ENCODE results near the gene EIF4ENIF1.

The EIF4ENIF1 gene

GRCh38 chr22:31461699-31462098 is 27.9 kb downstream of the EIF4ENIF1 start:
- no peak overlapping the region for H3K27ac ChIP-seq
- no peak overlapping the region for H3K4me3 ChIP-seq
- no peak overlapping the region for H3K9ac ChIP-seq (ENCODE audit: insufficient read length)
- H3K9me3 ChIP-seq (ENCODE audit: low read depth, low read length) = no peaks in the 10 kb centered on the region
- peaks cover 83% of the 10 kb centered on the region for H3K36me3 ChIP-seq (ENCODE audit: insufficient read depth, low read length)
- TF ChIP-seq EZH2 (IDR thresholded peaks at IDR 0.05) (no peak), POLR2AphosphoS5 (IDR thresholded peaks at IDR 0.05; ENCODE audit: borderline replicate concordance, low read depth, low read length) (no peak), FOXP2 (optimal IDR thresholded peaks at IDR 0.05; ENCODE audit: control extremely low read depth, extremely low read length, insufficient read depth) (no peak)
- DNase-seq (ENCODE audit: low read depth, low spot score) = no peak

GRCh38 chr22:31451709-31452571 is 37.7 kb downstream of the EIF4ENIF1 start:
- TF ChIP-seq POLR2AphosphoS5 (IDR thresholded peaks at IDR 0.05; ENCODE audit: borderline replicate concordance, low read depth, low read length) (no peak), EZH2 (IDR thresholded peaks at IDR 0.05) (no peak), FOXP2 (optimal IDR thresholded peaks at IDR 0.05; ENCODE audit: control extremely low read depth, extremely low read length, insufficient read depth) (no peak)
- Histone ChIP-seq H3K27ac (no peak overlapping the region), H3K9ac (ENCODE audit: insufficient read length) (no peak overlapping the region), H3K4me3 (no peak overlapping the region), H3K36me3 (ENCODE audit: insufficient read depth, low read length) (peaks cover 57% of the 10 kb centered on the region), H3K9me3 (ENCODE audit: low read depth, low read length) (no peaks in the 10 kb centered on the region)
- no peak for DNase-seq (ENCODE audit: low read depth, low spot score)

- H3K27ac ChIP-seq = no peak overlapping the region
- no peak overlapping the region for H3K9ac ChIP-seq (ENCODE audit: insufficient read length)
- TF ChIP-seq EZH2 (IDR thresholded peaks at IDR 0.05) = no peak
- TF ChIP-seq FOXP2 (optimal IDR thresholded peaks at IDR 0.05; ENCODE audit: control extremely low read depth, extremely low read length, insufficient read depth) = no peak
- no peak for TF ChIP-seq POLR2AphosphoS5 (IDR thresholded peaks at IDR 0.05; ENCODE audit: borderline replicate concordance, low read depth, low read length)
- DNase-seq (ENCODE audit: low read depth, low spot score) = no peak
- H3K4me3 ChIP-seq = no peak overlapping the region
- peaks cover 57% of the 10 kb centered on the region for H3K36me3 ChIP-seq (ENCODE audit: insufficient read depth, low read length)
- H3K9me3 ChIP-seq (ENCODE audit: low read depth, low read length) = no peaks in the 10 kb centered on the region
These were observed 40.1 kb downstream of the EIF4ENIF1 start for GRCh38 chr22:31449506-31449905.

GRCh38 chr22:31448382-31448781 is 41.3 kb downstream of the EIF4ENIF1 start:
- Histone ChIP-seq H3K36me3 (ENCODE audit: insufficient read depth, low read length) (peaks cover 55% of the 10 kb centered on the region), H3K9ac (ENCODE audit: insufficient read length) (no peak overlapping the region), H3K9me3 (ENCODE audit: low read depth, low read length) (no peaks in the 10 kb centered on the region), H3K27ac (no peak overlapping the region), H3K4me3 (no peak overlapping the region)
- no peak for TF ChIP-seq EZH2 (IDR thresholded peaks at IDR 0.05)
- no peak for TF ChIP-seq FOXP2 (optimal IDR thresholded peaks at IDR 0.05; ENCODE audit: control extremely low read depth, extremely low read length, insufficient read depth)
- no peak for TF ChIP-seq POLR2AphosphoS5 (IDR thresholded peaks at IDR 0.05; ENCODE audit: borderline replicate concordance, low read depth, low read length)
- no peak for DNase-seq (ENCODE audit: low read depth, low spot score)

GRCh38 chr22:31447337-31447736 is 42.3 kb downstream of the EIF4ENIF1 start:
- DNase-seq (ENCODE audit: low read depth, low spot score) = no peak
- H3K9ac ChIP-seq (ENCODE audit: insufficient read length) = no peak overlapping the region
- H3K36me3 ChIP-seq (ENCODE audit: insufficient read depth, low read length) = peaks cover 55% of the 10 kb centered on the region
- H3K9me3 ChIP-seq (ENCODE audit: low read depth, low read length) = no peaks in the 10 kb centered on the region
- no peak for TF ChIP-seq FOXP2 (optimal IDR thresholded peaks at IDR 0.05; ENCODE audit: control extremely low read depth, extremely low read length, insufficient read depth)
- TF ChIP-seq POLR2AphosphoS5 (IDR thresholded peaks at IDR 0.05; ENCODE audit: borderline replicate concordance, low read depth, low read length) = no peak
- no peak for TF ChIP-seq EZH2 (IDR thresholded peaks at IDR 0.05)
- H3K27ac ChIP-seq = no peak overlapping the region
- no peak overlapping the region for H3K4me3 ChIP-seq

- no peaks in the 10 kb centered on the region for H3K9me3 ChIP-seq (ENCODE audit: low read depth, low read length)
These were observed 42.9 kb downstream of the EIF4ENIF1 start for GRCh38 chr22:31446767-31447166.

GRCh38 chr22:31446208-31446607 is 43.4 kb downstream of the EIF4ENIF1 start:
- Histone ChIP-seq H3K36me3 (ENCODE audit: insufficient read depth, low read length) (peaks cover 58% of the 10 kb centered on the region), H3K27ac (no peak overlapping the region), H3K9me3 (ENCODE audit: low read depth, low read length) (no peaks in the 10 kb centered on the region), H3K4me3 (no peak overlapping the region), H3K9ac (ENCODE audit: insufficient read length) (no peak overlapping the region)
- DNase-seq (ENCODE audit: low read depth, low spot score) = no peak
- TF ChIP-seq EZH2 (IDR thresholded peaks at IDR 0.05) = no peak
- TF ChIP-seq POLR2AphosphoS5 (IDR thresholded peaks at IDR 0.05; ENCODE audit: borderline replicate concordance, low read depth, low read length) = no peak
- no peak for TF ChIP-seq FOXP2 (optimal IDR thresholded peaks at IDR 0.05; ENCODE audit: control extremely low read depth, extremely low read length, insufficient read depth)

More at GRCh38 chr22:31446767-31447166, 42.9 kb downstream of the EIF4ENIF1 start:
- Histone ChIP-seq H3K27ac (no peak overlapping the region), H3K4me3 (no peak overlapping the region), H3K9ac (ENCODE audit: insufficient read length) (no peak overlapping the region), H3K36me3 (ENCODE audit: insufficient read depth, low read length) (peaks cover 55% of the 10 kb centered on the region)
- TF ChIP-seq EZH2 (IDR thresholded peaks at IDR 0.05) = no peak
- TF ChIP-seq FOXP2 (optimal IDR thresholded peaks at IDR 0.05; ENCODE audit: control extremely low read depth, extremely low read length, insufficient read depth) = no peak
- TF ChIP-seq POLR2AphosphoS5 (IDR thresholded peaks at IDR 0.05; ENCODE audit: borderline replicate concordance, low read depth, low read length) = no peak
- no peak for DNase-seq (ENCODE audit: low read depth, low spot score)

GRCh38 chr22:31445642-31446041 is 44.0 kb downstream of the EIF4ENIF1 start:
- DNase-seq (ENCODE audit: low read depth, low spot score) = no peak
- no peaks in the 10 kb centered on the region for H3K9me3 ChIP-seq (ENCODE audit: low read depth, low read length)
- H3K4me3 ChIP-seq = no peak overlapping the region
- TF ChIP-seq EZH2 (IDR thresholded peaks at IDR 0.05) = no peak
- no peak for TF ChIP-seq POLR2AphosphoS5 (IDR thresholded peaks at IDR 0.05; ENCODE audit: borderline replicate concordance, low read depth, low read length)
- TF ChIP-seq FOXP2 (optimal IDR thresholded peaks at IDR 0.05; ENCODE audit: control extremely low read depth, extremely low read length, insufficient read depth) = no peak
- no peak overlapping the region for H3K9ac ChIP-seq (ENCODE audit: insufficient read length)
- peaks cover 64% of the 10 kb centered on the region for H3K36me3 ChIP-seq (ENCODE audit: insufficient read depth, low read length)
- no peak overlapping the region for H3K27ac ChIP-seq

Measured in SK-N-MC (cell line).